ENCODE data around the gene RCAN1. TPM values are rescaled to one million over a fixed set of nuclear protein-coding genes. Genes with fewer than 3 reads are reported as not detected.

RCAN1 gene
- total RNA-seq, 1 donor from 2014 or later = 33.4 TPM

DNA sequence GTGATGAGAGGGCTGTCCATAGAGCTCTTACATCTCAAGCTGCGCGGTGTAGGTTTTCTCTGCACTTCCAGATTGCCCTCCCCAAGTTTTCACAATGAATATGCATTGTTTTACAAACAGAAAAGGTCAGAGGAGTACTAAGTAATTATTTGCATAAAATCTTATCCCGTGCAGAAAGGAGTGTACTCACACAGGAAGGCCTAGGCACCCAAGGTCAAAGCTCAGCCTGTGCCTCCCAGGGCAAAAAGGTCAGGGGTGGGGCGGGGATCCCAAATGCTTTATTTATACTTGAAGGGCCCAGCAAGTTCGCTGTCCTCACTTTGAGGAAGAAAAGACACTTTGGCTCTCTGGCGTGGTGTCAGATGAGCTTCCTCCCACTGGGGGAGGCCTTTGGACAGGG, 92.6 kb downstream of the RCAN1 start:
- Histone ChIP-seq H3K9me3 (ENCODE audit: control insufficient read depth in 3 of 3, low read length in 3 of 3) (no peaks in the 10 kb centered on the region), H3K27ac (ENCODE audit: low read depth, low read length) (no peak overlapping the region), H3K36me3 (ENCODE audit: control insufficient read depth in 3 of 3, insufficient read depth in 3 of 3, low read length in 3 of 3) (peaks cover 20 to 30% (median 29%) of the 10 kb centered on the region in 3 donors), H3K9ac (ENCODE audit: low read depth in 1 of 3, low read length in 3 of 3) (no peak overlapping the region), H3K4me3 (ENCODE audit: low read length in 3 of 3) (no peak overlapping the region), H3K27me3 (ENCODE audit: control insufficient read depth in 3 of 3, insufficient read depth in 3 of 3, low read length in 3 of 3) (no peaks in the 10 kb centered on the region), H3K4me1 (ENCODE audit: control insufficient read depth in 3 of 3, insufficient read depth in 3 of 3, low read length in 3 of 3) (peaks cover 9 to 28% (median 13%) of the 10 kb centered on the region in 3 donors)

DNA sequence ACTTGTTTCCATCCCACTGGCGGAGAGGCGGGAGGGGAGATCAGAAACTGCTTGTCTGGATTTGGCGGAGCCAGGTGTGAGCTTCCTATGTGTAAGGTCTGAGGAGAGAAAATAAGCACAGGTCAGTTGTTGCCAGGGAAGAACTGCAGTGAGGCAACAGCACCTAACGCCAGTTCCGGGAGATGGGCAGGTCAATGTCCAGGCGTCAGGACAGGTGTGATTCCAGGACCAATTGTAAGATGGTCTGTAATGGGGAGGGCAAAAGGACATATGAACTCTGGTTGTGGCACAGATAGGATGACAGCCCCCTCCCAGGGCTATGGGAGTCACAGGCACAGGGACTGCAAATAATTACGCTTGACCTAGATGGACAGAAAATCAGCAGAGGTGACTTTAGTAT, 93.4 kb downstream of the RCAN1 start:
- Histone ChIP-seq H3K27me3 (ENCODE audit: control insufficient read depth in 3 of 3, insufficient read depth in 3 of 3, low read length in 3 of 3) (no peaks in the 10 kb centered on the region), H3K4me3 (ENCODE audit: low read length in 3 of 3) (no peak overlapping the region), H3K4me1 (ENCODE audit: control insufficient read depth in 3 of 3, insufficient read depth in 3 of 3, low read length in 3 of 3) (peaks cover 9 to 23% (median 13%) of the 10 kb centered on the region in 3 donors), H3K36me3 (ENCODE audit: control insufficient read depth in 3 of 3, insufficient read depth in 3 of 3, low read length in 3 of 3) (peaks cover 27 to 32% (median 31%) of the 10 kb centered on the region in 3 donors), H3K27ac (ENCODE audit: low read depth, low read length) (peak overlapping the region; percentile 42), H3K9me3 (ENCODE audit: control insufficient read depth in 3 of 3, low read length in 3 of 3) (no peaks in the 10 kb centered on the region), H3K9ac (ENCODE audit: low read depth in 1 of 3, low read length in 3 of 3) (no peak overlapping the region)

DNA sequence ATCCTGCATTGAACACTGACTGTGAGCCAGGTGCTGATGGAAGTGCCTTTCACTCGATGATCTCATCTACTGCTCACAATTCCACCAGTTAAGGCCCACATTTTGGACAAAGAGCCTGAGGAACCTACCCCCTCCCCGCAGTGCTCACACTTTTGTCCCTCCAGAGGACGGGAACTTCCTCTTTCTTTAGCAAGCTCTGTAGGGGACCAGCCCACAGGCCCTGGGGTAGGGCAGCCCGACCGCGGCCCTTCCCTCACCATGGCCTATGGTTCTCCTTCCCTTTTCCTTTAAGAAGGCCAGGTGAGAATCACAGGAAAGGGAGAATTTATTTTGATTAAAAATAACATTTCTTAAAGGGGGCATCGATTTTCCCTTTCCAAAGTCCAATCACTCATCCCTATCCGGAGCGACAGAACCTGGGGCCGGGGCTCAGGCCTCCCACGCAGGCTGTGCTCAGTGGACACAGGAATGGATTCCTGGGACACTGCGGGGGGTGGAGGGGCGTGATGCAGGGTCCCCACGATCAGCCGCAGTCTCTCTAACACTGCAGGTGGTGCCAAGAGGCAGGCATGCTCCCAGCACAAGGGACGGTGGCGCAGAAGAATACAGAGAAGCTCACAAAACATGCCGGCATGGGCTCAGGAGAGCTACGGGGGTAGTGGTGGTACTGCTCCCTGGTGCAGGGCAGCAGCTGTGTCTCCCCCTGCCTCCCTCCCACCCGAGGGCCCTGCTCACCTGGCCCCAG, 94.0 kb downstream of the RCAN1 start:
- Histone ChIP-seq H3K27ac (ENCODE audit: low read depth, low read length) (peak overlapping the region; percentile 42), H3K4me3 (ENCODE audit: low read length in 3 of 3) (no peak overlapping the region), H3K4me1 (ENCODE audit: control insufficient read depth in 3 of 3, insufficient read depth in 3 of 3, low read length in 3 of 3) (peaks cover 9 to 19% (median 13%) of the 10 kb centered on the region in 3 donors), H3K9me3 (ENCODE audit: control insufficient read depth in 3 of 3, low read length in 3 of 3) (no peaks in the 10 kb centered on the region), H3K27me3 (ENCODE audit: control insufficient read depth in 3 of 3, insufficient read depth in 3 of 3, low read length in 3 of 3) (no peaks in the 10 kb centered on the region), H3K9ac (ENCODE audit: low read depth in 1 of 3, low read length in 3 of 3) (no peak overlapping the region), H3K36me3 (ENCODE audit: control insufficient read depth in 3 of 3, insufficient read depth in 3 of 3, low read length in 3 of 3) (peaks cover 28 to 34% (median 31%) of the 10 kb centered on the region in 3 donors)

DNA sequence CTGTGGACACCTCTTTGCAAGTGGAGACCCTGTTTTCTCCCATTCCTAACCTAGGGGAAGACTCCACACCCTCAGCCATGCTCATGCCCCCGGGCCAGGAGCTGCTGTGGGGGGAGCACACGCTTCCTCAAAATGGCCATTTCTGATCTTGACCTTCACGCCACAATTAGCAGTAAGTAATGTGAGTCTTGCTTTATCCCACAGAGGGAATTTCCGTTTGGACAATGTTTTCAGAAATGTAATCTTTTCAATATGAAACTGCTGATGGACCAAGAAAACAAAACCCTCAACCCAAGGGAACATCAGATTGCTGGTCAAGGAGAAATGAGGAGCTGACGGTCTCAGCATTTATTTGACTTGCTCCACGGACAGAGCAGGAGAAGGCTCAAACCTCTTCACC, 94.6 kb downstream of the RCAN1 start:
- peaks cover 9 to 19% (median 13%) of the 10 kb centered on the region in 3 donors for H3K4me1 ChIP-seq (ENCODE audit: control insufficient read depth in 3 of 3, insufficient read depth in 3 of 3, low read length in 3 of 3)
- no peaks in the 10 kb centered on the region for H3K9me3 ChIP-seq (ENCODE audit: control insufficient read depth in 3 of 3, low read length in 3 of 3)
- H3K9ac ChIP-seq (ENCODE audit: low read depth in 1 of 3, low read length in 3 of 3) = no peak overlapping the region
- peak overlapping the region; percentile 42 for H3K27ac ChIP-seq (ENCODE audit: low read depth, low read length)
- H3K27me3 ChIP-seq (ENCODE audit: control insufficient read depth in 3 of 3, insufficient read depth in 3 of 3, low read length in 3 of 3) = no peaks in the 10 kb centered on the region
- H3K4me3 ChIP-seq (ENCODE audit: low read length in 3 of 3) = no peak overlapping the region
- peaks cover 28 to 36% (median 31%) of the 10 kb centered on the region in 3 donors for H3K36me3 ChIP-seq (ENCODE audit: control insufficient read depth in 3 of 3, insufficient read depth in 3 of 3, low read length in 3 of 3)

- H3K4me1 ChIP-seq (ENCODE audit: control insufficient read depth in 3 of 3, insufficient read depth in 3 of 3, low read length in 3 of 3) = peaks cover 8 to 13% (median 9%) of the 10 kb centered on the region in 3 donors
- H3K27me3 ChIP-seq (ENCODE audit: control insufficient read depth in 3 of 3, insufficient read depth in 3 of 3, low read length in 3 of 3) = no peaks in the 10 kb centered on the region
- H3K4me3 ChIP-seq (ENCODE audit: low read length in 3 of 3) = no peak overlapping the region
- H3K9me3 ChIP-seq (ENCODE audit: control insufficient read depth in 3 of 3, low read length in 3 of 3) = no peaks in the 10 kb centered on the region
- H3K9ac ChIP-seq (ENCODE audit: low read depth in 1 of 3, low read length in 3 of 3) = no peak overlapping the region
- H3K36me3 ChIP-seq (ENCODE audit: control insufficient read depth in 3 of 3, insufficient read depth in 3 of 3, low read length in 3 of 3) = peaks cover 28 to 36% (median 31%) of the 10 kb centered on the region in 3 donors
- peak overlapping the region; percentile 42 for H3K27ac ChIP-seq (ENCODE audit: low read depth, low read length)
Measured at GRCh38 chr21:34519694-34520093, 95.2 kb downstream of the RCAN1 start.

DNA sequence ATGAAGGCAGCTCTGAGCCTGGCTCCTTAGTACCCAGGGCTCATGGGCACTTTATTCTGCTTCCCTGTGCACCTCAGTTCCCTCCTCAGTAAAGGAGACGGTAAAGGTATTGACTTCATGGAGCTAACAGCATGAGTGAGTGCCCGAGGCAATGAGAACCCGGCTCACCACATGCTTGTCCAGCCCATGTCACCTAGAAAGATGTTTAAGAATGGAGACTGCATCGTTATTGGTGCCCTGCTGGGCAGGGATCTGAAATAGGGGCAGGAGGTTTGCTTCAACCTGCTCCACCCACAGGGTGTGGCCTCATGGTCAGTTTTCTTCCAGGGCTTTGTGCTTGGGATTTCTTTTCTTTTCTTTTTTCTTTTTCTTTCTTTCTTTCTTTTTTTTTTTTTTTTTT, 95.9 kb downstream of the RCAN1 start:
- Histone ChIP-seq H3K4me3 (ENCODE audit: low read length in 3 of 3) (no peak overlapping the region), H3K36me3 (ENCODE audit: control insufficient read depth in 3 of 3, insufficient read depth in 3 of 3, low read length in 3 of 3) (peaks cover 28 to 36% (median 31%) of the 10 kb centered on the region in 3 donors), H3K9ac (ENCODE audit: low read depth in 1 of 3, low read length in 3 of 3) (no peak overlapping the region), H3K4me1 (ENCODE audit: control insufficient read depth in 3 of 3, insufficient read depth in 3 of 3, low read length in 3 of 3) (peaks cover 6 to 11% (median 9%) of the 10 kb centered on the region in 3 donors), H3K27me3 (ENCODE audit: control insufficient read depth in 3 of 3, insufficient read depth in 3 of 3, low read length in 3 of 3) (no peaks in the 10 kb centered on the region), H3K27ac (ENCODE audit: low read depth, low read length) (no peak overlapping the region), H3K9me3 (ENCODE audit: control insufficient read depth in 3 of 3, low read length in 3 of 3) (no peaks in the 10 kb centered on the region)

DNA sequence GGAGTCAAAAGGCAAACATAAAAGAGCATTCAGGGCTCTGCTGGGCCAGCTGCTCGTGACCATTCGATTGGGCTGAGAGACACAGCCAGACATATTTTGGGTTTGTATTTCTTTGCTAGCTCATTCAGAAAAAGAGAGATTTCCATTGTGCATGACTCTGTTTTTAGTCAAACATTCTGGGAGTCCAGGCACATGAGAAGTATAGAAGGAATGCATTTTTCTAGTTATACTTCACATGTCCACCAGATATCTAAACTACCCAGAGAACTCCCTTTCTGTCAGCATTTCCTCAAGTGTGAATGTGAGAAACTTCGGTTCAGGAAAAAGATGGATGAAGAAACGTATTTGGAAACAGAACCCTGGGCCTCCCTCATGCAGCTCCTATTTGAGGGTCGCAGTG, 96.6 kb downstream of the RCAN1 start:
- peaks cover 28 to 35% (median 30%) of the 10 kb centered on the region in 3 donors for H3K36me3 ChIP-seq (ENCODE audit: control insufficient read depth in 3 of 3, insufficient read depth in 3 of 3, low read length in 3 of 3)
- H3K4me1 ChIP-seq (ENCODE audit: control insufficient read depth in 3 of 3, insufficient read depth in 3 of 3, low read length in 3 of 3) = peaks cover 6 to 11% (median 9%) of the 10 kb centered on the region in 3 donors
- no peak overlapping the region for H3K9ac ChIP-seq (ENCODE audit: low read depth in 1 of 3, low read length in 3 of 3)
- H3K27ac ChIP-seq (ENCODE audit: low read depth, low read length) = no peak overlapping the region
- H3K9me3 ChIP-seq (ENCODE audit: control insufficient read depth in 3 of 3, low read length in 3 of 3) = no peaks in the 10 kb centered on the region
- no peaks in the 10 kb centered on the region for H3K27me3 ChIP-seq (ENCODE audit: control insufficient read depth in 3 of 3, insufficient read depth in 3 of 3, low read length in 3 of 3)
- H3K4me3 ChIP-seq (ENCODE audit: low read length in 3 of 3) = no peak overlapping the region

GRCh38 chr21:34517491-34518245, 97.2 kb downstream of the RCAN1 start:
- Histone ChIP-seq H3K9ac (ENCODE audit: low read depth in 1 of 3, low read length in 3 of 3) (peak overlapping the region in 1 of 3 donors; percentile 25), H3K9me3 (ENCODE audit: control insufficient read depth in 3 of 3, low read length in 3 of 3) (no peaks in the 10 kb centered on the region), H3K27me3 (ENCODE audit: control insufficient read depth in 3 of 3, insufficient read depth in 3 of 3, low read length in 3 of 3) (no peaks in the 10 kb centered on the region), H3K4me3 (ENCODE audit: low read length in 3 of 3) (no peak overlapping the region), H3K36me3 (ENCODE audit: control insufficient read depth in 3 of 3, insufficient read depth in 3 of 3, low read length in 3 of 3) (peaks cover 25 to 29% (median 26%) of the 10 kb centered on the region in 3 donors), H3K4me1 (ENCODE audit: control insufficient read depth in 3 of 3, insufficient read depth in 3 of 3, low read length in 3 of 3) (peaks cover 5 to 6% (median 6%) of the 10 kb centered on the region in 3 donors), H3K27ac (ENCODE audit: low read depth, low read length) (no peak overlapping the region)

DNA sequence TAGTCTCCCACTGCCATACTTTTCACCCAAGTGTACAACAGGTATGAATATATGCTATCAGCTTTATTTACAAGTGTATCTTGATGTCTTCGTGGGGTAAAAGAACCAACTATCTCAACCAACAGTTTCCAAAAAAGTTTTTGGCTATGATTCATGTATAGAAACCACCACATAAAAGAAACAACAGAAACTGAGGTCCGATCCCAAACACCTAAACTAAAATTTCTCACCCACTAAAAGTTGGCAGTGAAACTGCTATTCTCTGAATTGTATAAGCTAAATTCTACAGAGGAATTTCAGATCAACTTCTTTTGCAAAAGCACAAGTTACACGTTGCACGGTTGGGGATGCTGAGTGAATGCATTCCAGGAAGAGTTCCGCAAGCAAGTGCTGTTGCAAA, 97.9 kb downstream of the RCAN1 start:
- H3K27ac ChIP-seq (ENCODE audit: low read depth, low read length) = no peak overlapping the region
- H3K9ac ChIP-seq (ENCODE audit: low read depth in 1 of 3, low read length in 3 of 3) = no peak overlapping the region
- no peaks in the 10 kb centered on the region for H3K27me3 ChIP-seq (ENCODE audit: control insufficient read depth in 3 of 3, insufficient read depth in 3 of 3, low read length in 3 of 3)
- peaks cover 2 to 6% (median 3%) of the 10 kb centered on the region in 3 donors for H3K4me1 ChIP-seq (ENCODE audit: control insufficient read depth in 3 of 3, insufficient read depth in 3 of 3, low read length in 3 of 3)
- H3K9me3 ChIP-seq (ENCODE audit: control insufficient read depth in 3 of 3, low read length in 3 of 3) = no peaks in the 10 kb centered on the region
- no peak overlapping the region for H3K4me3 ChIP-seq (ENCODE audit: low read length in 3 of 3)
- peaks cover 25 to 28% (median 26%) of the 10 kb centered on the region in 3 donors for H3K36me3 ChIP-seq (ENCODE audit: control insufficient read depth in 3 of 3, insufficient read depth in 3 of 3, low read length in 3 of 3)

All from skeletal muscle tissue (tissue), 4 donors.